NCI-H82 (cell line): ENCODE data around the gene PLEKHA8.
A peak's percentile ranks its signal among the peaks of the same experiment; 100 is the strongest.

Experiments
- DNase-seq: peaks from one replicate; lab custom pipeline; 2025; lab: John Stamatoyannopoulos, UW

Gene PLEKHA8

GRCh38 chr7:30146127-30146612, 118.0 kb downstream of the PLEKHA8 start:
- DNase-seq = peak; percentile 29

GRCh38 chr7:30147223-30147622, 119.0 kb downstream of the PLEKHA8 start:
- no peak for DNase-seq

DNA sequence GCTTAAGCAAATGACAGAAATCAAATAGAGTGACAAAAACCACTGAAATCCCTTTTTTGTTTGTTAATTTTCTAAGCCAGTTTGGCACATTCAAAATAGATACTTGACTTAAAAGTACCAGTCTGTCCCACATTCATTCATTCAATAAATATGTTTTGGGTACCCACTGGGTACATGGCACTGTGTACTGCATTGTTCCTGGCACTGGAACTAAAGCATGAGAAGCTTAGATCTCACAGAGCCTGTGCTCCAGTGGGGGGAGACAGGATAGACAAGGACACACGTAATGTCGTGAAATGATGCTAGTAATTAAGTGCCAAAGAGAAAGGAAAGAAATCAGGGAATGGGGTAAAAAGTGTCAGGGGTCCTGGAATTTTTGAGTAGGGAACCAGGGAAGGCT, 119.6 kb downstream of the PLEKHA8 start:
- no peak for DNase-seq

- no peak for DNase-seq
Measured at GRCh38 chr7:30148426-30148825, 120.2 kb downstream of the PLEKHA8 start.

DNA sequence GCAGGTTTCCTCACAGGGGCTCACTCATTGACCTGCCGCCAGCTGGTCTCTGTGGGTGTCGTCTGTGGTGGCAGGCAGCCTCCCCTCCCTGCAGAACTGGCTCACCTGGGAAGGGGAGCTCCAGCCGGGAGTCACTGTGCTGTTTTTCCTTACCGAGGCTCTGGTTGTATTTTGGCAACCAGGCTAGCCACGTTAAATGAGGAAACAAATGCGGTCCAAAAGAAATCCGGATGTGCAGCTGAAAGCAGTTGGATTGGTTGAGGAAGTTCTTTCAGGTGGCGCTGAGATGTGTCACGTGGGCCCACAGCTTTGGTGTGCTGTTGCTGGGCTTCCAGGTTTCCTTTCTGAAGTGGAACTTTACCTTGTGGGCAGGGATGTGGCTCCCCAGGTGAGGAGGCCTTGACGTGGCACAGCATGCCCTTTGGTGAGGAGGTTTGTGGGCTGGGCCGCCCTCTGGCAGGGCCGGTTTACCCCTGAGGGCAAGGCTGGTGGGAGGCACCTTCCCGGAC, 120.8 kb downstream of the PLEKHA8 start:
- no peak for DNase-seq

GRCh38 chr7:30149640-30150272, 121.5 kb downstream of the PLEKHA8 start:
- no peak for DNase-seq

DNA sequence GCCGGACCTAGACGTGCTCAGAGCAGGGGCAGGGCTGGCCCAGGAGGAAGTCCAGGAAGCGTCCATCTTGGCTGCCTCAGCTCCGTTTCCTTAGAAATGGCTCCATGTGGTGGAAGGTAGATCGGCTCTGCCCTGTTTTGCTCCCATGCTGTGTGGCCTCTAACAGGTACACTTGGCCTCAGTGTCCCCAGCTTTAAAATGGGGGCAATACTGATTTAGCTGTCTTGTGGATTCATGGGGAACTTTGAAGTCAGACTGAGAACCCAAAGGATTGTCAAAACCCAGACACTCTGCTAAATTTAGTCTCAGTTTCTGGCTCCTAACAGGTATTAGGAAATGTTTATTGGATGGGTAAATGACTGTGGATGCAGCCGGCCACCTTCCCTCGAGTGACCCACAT, 122.5 kb downstream of the PLEKHA8 start:
- no peak for DNase-seq

DNA sequence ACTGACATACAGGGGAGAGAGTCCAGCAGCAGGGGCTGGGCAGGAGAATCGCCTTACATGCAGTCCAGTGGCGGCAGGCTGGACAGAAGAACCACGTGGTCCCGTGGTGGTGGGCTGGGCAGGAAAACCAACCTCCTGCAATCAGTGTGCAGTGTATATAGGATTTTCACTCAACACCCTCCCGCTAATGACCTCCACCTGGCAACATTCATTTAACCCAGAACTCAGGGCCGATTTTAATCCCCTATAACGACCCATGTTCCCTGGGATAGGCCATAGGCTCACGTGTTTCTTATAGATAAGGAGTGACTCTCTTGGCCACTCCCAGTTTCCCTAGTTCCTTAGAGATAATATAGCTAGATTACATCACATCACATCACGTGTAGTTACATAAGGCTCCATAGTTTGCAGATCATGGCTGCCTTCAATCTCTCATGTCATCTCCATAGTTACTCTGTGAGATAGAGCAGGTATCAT, 125.9 kb downstream of the PLEKHA8 start:
- DNase-seq = peak; percentile 3

GRCh38 chr7:30155481-30155880, 127.3 kb downstream of the PLEKHA8 start:
- no peak for DNase-seq

GRCh38 chr7:30157204-30157603, 129.0 kb downstream of the PLEKHA8 start:
- no peak for DNase-seq

DNA sequence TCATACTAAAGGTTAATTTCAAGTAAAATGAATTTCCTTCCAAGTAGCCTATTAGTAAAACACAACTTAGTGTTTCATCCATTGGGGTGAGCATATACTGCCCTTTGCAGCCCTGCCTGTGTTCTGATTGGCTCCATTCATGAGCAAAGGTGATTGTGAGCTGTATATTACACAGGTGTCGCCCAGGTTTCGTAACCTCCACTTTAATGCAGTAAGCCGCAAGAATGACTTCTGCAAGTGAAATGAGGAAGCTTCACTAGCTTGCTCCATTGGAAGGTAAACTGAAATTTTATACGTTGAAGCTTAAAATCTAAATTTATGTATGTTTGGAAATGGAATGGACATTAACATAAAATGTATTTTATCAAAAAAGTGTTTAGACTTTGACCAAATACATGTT, 131.0 kb downstream of the PLEKHA8 start:
- no peak for DNase-seq

DNA sequence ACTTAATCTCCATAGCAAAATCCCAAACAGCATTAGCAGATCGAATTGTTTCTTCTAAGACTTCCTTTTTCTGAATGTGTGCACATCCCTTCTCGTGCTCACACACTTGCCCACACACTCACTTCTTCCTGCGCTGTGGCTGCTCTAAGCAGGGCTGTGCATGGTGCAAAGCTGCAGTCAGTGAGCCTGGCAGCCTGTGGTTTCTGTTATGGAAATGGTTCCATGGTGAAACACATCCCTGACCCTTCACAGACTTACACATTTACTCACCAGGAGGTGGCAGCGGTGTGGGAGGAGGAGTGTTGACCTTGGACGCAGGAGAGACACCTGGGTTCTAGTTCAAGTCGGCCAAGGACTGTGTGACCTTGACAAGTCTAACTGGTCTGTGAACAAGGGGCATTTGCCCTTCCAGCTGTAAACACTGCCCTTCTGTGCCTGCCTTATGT, 131.5 kb downstream of the PLEKHA8 start:
- peak; percentile 47 for DNase-seq

GRCh38 chr7:30160329-30160728, 132.1 kb downstream of the PLEKHA8 start:
- no peak for DNase-seq

- DNase-seq = no peak
Measured at GRCh38 chr7:30162133-30162532, 133.9 kb downstream of the PLEKHA8 start.

DNA sequence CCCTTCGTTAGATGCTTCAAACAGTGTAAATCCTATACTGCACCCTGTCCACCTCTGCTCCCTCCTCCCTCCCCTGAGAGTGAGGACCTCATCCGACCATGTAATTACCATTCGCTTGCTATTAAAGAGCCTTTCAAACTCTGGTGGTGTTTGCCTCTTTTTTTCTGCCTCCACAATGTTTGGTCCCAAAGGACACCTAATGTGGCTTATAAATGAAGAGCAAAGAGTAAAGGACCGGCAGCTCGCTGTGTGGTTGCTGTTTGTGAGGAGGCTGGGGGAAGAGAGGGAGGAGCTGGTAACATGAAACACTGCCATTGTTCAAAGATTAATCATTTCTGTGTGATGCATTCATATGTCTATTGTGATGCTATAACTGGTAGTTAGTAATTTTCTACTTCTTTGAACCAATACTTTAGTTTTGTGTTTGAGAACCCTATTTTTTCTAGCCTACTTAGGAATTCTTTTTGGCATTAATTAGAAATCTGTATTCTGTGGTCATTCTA, 134.5 kb downstream of the PLEKHA8 start:
- no peak for DNase-seq

GRCh38 chr7:30163231-30163894, 135.2 kb downstream of the PLEKHA8 start:
- DNase-seq = no peak

GRCh38 chr7:30164567-30164966, 136.4 kb downstream of the PLEKHA8 start:
- DNase-seq = peak; percentile 76

DNA sequence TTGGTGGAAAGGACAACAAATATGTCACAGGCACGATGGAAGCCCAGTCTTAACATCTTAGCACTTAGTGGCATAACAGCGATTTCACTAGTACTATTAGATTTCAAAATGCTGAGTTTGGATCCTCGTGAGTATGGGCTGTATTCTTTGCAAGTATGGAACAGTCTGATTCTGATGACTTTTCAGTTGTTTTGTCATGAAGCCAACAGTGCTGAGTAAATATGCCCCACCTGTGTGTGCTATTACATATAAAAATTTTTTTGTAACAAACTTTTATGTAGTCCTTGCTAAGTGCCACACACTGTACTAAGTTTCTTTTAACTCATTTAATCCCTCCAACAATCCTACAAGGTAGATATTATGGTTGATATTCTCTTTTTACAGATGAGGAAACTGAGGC, 137.4 kb downstream of the PLEKHA8 start:
- DNase-seq = no peak

GRCh38 chr7:30166155-30166840, 138.1 kb downstream of the PLEKHA8 start:
- DNase-seq = no peak

DNA sequence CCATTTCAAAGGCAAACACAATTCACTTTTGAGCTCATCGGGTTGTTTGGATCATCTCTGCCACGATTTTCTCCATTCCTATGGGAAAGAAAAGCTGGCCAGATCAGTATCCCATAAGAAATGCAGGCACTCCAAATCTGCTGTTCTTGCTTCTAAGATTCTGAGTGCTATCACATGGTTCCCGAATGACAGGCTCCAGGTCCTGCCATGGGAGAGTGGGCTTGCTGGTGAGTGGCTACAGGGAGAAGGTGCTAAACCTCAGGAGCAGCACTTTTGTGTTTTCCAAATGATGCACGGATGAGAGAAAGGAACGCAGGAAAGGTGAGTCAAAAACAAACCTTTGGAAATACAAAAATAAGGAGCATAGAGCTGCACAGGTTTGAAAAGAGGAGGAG, 138.6 kb downstream of the PLEKHA8 start:
- DNase-seq = no peak

DNA sequence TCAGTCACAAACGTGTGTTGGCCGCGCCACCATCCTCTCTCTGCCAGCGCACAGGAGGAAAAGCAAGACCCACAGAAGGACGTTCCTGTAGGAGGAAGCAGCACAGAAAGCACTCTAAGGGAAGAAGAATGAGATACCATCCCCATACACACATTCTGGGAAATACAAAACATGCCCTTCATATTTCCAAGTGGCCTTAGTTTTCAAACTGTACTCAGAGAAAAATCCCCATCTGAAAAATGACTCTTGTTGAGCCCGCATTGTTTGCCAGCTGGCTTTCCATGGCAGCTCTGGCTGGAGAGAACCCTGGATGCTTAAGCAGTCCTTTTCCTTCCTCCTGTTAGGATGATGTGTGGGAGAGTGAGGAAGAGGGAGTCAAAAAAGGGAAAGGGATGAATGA, 139.7 kb downstream of the PLEKHA8 start:
- DNase-seq = no peak

DNA sequence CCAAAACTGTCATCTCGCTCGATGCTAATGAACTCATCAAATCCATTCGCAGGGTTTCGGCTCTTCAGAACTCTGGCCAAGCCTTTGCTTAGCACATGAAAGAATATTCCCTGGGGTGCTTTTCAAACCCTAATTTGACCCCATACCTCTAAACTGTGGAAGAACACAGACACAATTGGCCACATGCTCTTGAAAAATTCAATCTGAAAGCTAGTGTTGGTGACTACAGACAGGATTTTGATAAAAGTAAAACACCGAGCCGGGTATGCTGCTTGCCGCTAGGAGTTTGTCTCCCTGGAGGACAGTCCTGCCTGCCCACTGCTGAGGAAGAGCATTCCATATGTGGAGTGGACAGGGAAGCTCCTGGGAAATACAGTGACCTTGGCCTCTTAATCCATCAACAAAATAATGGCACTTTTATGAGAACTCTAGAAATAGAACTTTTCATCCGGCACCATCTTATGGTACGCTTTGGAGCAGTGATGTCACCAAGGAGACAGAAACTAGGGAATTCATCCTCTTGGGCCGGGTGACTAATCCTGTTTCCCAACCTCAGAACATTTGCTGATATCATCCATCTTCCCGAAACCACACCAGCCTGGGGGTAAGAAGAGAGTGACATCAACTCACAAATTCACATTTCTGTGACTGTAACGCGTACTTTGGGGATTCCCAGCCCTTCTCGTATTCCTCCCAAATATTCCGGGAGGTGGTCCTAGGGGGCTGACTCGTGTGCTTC, 140.8 kb downstream of the PLEKHA8 start:
- DNase-seq = no peak
